SK-N-SH treated with all-trans-retinoic acid at 6 μM for 48 hours (cell line): ENCODE measurements around the gene PAQR5.

Source experiments
- ATAC-seq: fragments of 200-7000 bp; cut with Tn5 transposase; 3 replicates; pipeline ENCODE4 v1.9.1; 2020; ENCODE audit warnings: mild to moderate bottlenecking, moderate library complexity
- ARNTL ChIP-seq: fragments of 450-650 bp; formaldehyde crosslinking; IDR thresholded peaks from 2 replicates; pipeline ENCODE4 v1.5.0; 2020; ENCODE audit warnings: low read depth, mild to moderate bottlenecking, moderate library complexity, borderline replicate concordance
- CREB5 ChIP-seq: fragments of 250-450 bp; sonication (Bioruptor Pico); IDR thresholded peaks from 2 replicates; pipeline ENCODE4 v1.5.1; 2020; ENCODE audit warnings: low read depth, mild to moderate bottlenecking, moderate library complexity
- CSDC2 ChIP-seq: fragments of 250-450 bp; sonication (Bioruptor Pico); IDR thresholded peaks from 2 replicates; pipeline ENCODE4 v1.5.0; 2020; ENCODE audit warnings: mild to moderate bottlenecking, moderate library complexity
- CSRNP3 ChIP-seq: fragments of 250-450 bp; sonication (Bioruptor Pico); IDR thresholded peaks from 2 replicates; pipeline ENCODE4 v1.5.1; 2021; ENCODE audit warnings: mild to moderate bottlenecking, moderate library complexity
- ESRRG ChIP-seq: fragments of 250-450 bp; sonication (Bioruptor Pico); IDR thresholded peaks from 2 replicates; pipeline ENCODE4 v1.6.1; 2021; ENCODE audit warnings: mild to moderate bottlenecking
- OSR1 ChIP-seq: fragments of 250-450 bp; sonication (Bioruptor Pico); IDR thresholded peaks from 2 replicates; pipeline ENCODE4 v1.8.0; 2022; ENCODE audit warnings: moderate library complexity, mild to moderate bottlenecking, inconsistent platforms
- PATZ1 ChIP-seq: fragments of 250-450 bp; sonication (Bioruptor Pico); IDR thresholded peaks from 2 replicates; pipeline ENCODE4 v1.8.0; 2020; ENCODE audit warnings: mild to moderate bottlenecking, moderate library complexity, borderline replicate concordance
- POU6F1 ChIP-seq: fragments of 250-450 bp; sonication (Bioruptor Pico); IDR thresholded peaks from 2 replicates; pipeline ENCODE4 v1.8.0; 2021; ENCODE audit warnings: low read depth, mild to moderate bottlenecking, moderate library complexity, borderline replicate concordance
- PPARA ChIP-seq: fragments of 250-450 bp; sonication (Bioruptor Pico); IDR thresholded peaks from 2 replicates; pipeline ENCODE4 v1.5.0; 2020; ENCODE audit warnings: mild to moderate bottlenecking, borderline replicate concordance
- SNAI2 ChIP-seq: fragments of 250-450 bp; sonication (Bioruptor Pico); IDR thresholded peaks from 2 replicates; pipeline ENCODE4 v1.5.0; 2020; ENCODE audit warnings: mild to moderate bottlenecking, moderate library complexity
- TCF4 ChIP-seq: fragments of 250-450 bp; sonication (Bioruptor Pico); IDR thresholded peaks from 2 replicates; pipeline ENCODE4 v1.8.0; 2021; ENCODE audit warnings: mild to moderate bottlenecking, moderate library complexity, borderline replicate concordance
- TOX ChIP-seq: fragments of 250-450 bp; sonication (Bioruptor Pico); IDR thresholded peaks from 2 replicates; pipeline ENCODE4 v1.8.0; 2021; ENCODE audit warnings: mild to moderate bottlenecking, moderate library complexity, borderline replicate concordance
- TSHZ2 ChIP-seq: fragments of 250-450 bp; sonication (Bioruptor Pico); IDR thresholded peaks from 2 replicates; pipeline ENCODE4 v1.5.0; 2020; ENCODE audit warnings: mild to moderate bottlenecking, moderate library complexity
- ZC3H10 ChIP-seq: fragments of 250-450 bp; sonication (Bioruptor Pico); IDR thresholded peaks from 2 replicates; pipeline ENCODE4 v1.5.1; 2021; ENCODE audit warnings: mild to moderate bottlenecking, moderate library complexity
- ZFP3 ChIP-seq: fragments of 250-450 bp; sonication (Bioruptor Pico); IDR thresholded peaks from 2 replicates; pipeline ENCODE4 v1.5.0; 2020; ENCODE audit warnings: mild to moderate bottlenecking, moderate library complexity
- ZFP30 ChIP-seq: fragments of 450-650 bp; formaldehyde crosslinking; IDR thresholded peaks from 2 replicates; pipeline ENCODE4 v1.5.0; 2022; ENCODE audit warnings: mild to moderate bottlenecking, moderate library complexity
- ZNF565 ChIP-seq: fragments of 450-650 bp; formaldehyde crosslinking; conservative IDR thresholded peaks from 2 replicates; pipeline ENCODE4 v1.5.0; 2020; ENCODE audit warnings: low read depth, mild to moderate bottlenecking, moderate library complexity
- ZNF8 ChIP-seq: fragments of 450-650 bp; formaldehyde crosslinking; IDR thresholded peaks from 2 replicates; pipeline ENCODE4 v1.5.0; 2020; ENCODE audit warnings: mild to moderate bottlenecking, moderate library complexity

Gene PAQR5

GRCh38 chr15:69386284-69386683, 87.6 kb downstream of the PAQR5 start (continued):
- TF ChIP-seq TSHZ2 (no peak), OSR1 (CRISPR knock-in tag) (no peak)

- ATAC-seq, result no peak; the same call in 2 of the 3 replicates
Observed at GRCh38 chr15:69388260-69388705, 89.6 kb downstream of the PAQR5 start.

More at GRCh38 chr15:69388260-69388705, 89.6 kb downstream of the PAQR5 start:
- TF ChIP-seq OSR1 (CRISPR knock-in tag) (no peak), PATZ1 (no peak), TCF4 (no peak), CREB5 (CRISPR knock-in tag) (no peak), ZNF8 (no peak), ZFP30 (CRISPR knock-in tag) (no peak), ZNF565 (CRISPR knock-in tag) (no peak), TSHZ2 (no peak), TOX (no peak), ARNTL (CRISPR knock-in tag) (no peak), ESRRG (no peak), POU6F1 (CRISPR knock-in tag) (no peak), SNAI2 (CRISPR knock-in tag) (no peak), ZFP3 (CRISPR knock-in tag) (no peak), PPARA (CRISPR knock-in tag) (no peak), CSRNP3 (CRISPR knock-in tag) (no peak), ZC3H10 (CRISPR knock-in tag) (no peak), CSDC2 (no peak)
